HG02884 (cell line): ENCODE results near the gene SPTBN4.
"Not testable (repeated sequence)": the region's sequence is repeated elsewhere in the genome, so short reads cannot be mapped to it uniquely, and the experiment has no call there.

ENCODE experiments used
- ATAC-seq: cut with Tn5 transposase; IDR thresholded peaks from one replicate; pipeline ENCODE4 v1.9.1; 2021; ENCODE audit warnings: mild to moderate bottlenecking, moderate library complexity; ENCODE audit not compliant: unreplicated experiment

Gene SPTBN4

DNA sequence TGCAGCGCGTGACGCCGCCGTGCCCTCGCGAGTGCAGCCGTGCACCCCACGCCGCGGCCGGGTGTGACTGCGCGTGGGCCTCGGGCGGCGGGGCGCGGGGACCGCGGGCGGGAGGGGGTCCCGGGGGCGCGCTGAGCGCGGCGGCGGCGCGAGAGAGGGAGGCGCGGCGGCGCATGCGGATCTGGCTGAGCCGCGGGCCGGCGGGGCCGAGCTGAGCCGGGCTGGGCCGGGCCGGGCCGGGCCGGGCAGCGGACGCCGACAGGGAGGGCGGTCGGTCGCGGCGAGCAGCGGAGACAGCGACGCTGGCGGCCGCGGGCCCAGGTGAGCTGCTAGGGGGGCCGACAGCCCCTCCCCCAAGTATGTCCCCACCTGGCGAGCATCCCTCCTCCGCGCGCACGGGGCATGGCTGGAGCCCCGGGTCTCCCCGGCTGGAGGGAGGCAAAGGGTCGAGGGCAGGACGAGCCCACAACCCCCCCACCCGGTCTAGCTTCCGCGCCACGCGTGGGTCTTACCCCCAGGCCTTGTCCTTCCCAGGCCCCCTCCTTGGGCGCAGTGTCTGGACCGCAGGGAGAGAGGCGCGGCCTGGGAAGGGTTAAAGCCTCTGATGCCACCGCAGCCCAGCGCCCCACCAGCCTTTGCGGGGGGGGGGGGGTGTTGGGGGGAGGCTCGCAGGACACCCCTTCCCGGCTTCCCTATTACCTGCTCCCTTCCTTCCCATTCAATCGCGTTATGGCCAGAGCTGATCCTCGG is at the start of gene SPTBN4:
SPTBN4 (plus strand) TSS at position 17 of the 750 bp plus-strand sequence. CDS start 5,621 bp downstream, outside the sequence.
- ATAC-seq, result no peak

- ATAC-seq, result no peak
These were observed 49.2 kb upstream of the SPTBN4 start for GRCh38 chr19:40417643-40417981.

DNA sequence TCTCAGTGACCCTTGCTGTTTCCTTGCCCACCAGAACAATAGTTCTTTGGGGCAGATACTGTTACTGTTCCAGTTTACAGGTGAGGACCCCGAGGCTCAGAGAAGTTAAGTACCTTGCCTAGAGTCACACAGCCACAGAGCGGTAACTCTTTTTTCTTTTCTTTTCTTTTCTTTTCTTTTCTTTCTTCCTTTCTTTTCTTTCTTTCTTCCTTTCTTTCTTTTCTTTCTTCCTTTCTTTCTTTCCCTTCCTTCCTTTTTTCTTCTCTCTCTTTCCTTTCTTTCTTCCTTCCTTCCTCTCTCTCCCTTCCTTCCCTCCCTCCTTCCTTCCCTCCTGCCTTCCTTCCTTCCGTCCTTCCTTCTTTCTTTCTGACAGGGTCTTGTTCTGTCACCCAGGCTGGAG is 48.8 kb upstream of the SPTBN4 start:
- ATAC-seq, result no peak

- ATAC-seq, result no peak
These were observed 47.7 kb upstream of the SPTBN4 start for GRCh38 chr19:40419066-40419612.

DNA sequence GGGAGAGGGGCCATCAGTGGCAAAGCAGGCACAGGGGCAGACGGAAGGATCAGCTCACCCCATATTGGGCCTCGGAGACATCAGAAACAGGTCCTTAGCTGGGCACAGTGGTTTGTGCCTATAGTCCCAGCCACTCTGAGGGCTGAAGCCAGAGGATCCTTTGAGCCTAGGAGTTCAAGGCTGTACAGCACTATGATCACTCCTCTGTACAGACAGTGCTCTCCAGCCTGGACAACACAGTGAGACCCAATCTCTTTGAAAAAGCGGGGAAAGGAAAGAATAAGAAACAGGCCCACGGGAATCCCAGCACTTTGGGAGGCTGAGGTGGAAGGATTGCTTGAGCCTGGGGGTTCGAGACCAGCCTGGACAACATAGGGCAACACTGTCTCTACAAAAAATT is 47.0 kb upstream of the SPTBN4 start:
- ATAC-seq, result no peak

DNA sequence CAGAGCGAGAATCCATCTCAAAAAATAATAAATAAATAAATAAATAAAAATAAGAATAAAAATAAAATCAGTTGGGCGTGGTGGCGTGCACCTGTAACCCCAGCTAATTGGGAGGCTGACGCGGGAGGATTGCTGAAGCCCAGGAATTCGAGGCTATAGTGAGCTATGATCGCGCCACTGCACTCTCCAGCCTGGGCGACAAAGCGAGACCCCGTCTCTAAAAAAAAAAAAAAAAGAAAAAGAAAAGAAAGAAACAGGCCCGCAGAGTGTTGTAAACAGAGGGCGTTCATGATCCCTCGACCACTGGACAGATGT is 46.4 kb upstream of the SPTBN4 start:
- no peak for ATAC-seq

DNA sequence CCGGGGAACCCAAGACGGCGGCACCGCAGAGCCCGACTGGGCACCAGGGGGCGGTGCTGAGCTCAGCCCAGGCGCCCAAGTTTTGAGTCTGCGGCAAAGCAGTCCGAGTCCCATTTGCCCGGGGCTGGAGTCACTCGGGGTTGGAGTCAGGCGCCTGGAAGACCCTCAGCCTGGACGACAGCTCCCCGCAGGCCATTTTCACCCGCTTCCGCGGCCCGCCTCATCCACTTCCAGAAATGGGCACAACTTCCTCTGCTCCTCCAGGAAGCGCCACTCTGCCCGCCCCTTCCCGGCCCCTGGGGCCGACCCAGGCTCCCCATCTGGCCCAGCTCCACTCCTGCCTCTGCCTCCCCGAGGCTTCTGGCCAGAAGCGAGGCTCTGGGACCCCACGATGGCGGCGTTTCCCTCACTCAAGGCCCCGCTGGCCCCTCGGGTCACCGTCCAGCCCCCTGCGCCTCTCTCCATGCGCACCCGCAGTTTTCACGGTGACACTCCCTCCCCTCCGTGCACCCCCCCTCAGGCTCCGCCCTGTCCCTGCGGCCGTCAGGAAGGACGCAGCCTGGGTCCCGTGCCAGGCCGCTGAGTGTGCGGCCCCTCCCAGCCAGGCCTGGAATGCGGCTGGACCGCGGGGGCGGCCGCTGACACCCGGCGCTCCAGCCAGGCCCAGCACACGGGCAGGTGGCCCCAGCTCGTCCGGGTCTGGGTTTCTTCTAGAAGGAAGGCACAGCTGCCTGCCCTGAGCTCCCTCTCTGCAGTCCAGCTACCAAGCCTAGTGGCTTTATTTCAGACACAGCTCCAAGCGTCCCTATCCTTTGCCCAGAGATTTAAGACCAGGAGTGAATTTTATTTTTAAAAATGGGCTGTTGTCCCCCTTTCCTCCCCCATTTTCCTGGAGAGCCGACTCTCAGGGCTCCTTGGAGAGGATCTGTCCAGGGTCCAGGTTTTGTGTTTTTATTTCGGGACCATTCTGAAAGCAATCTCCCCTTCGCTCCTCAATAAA is 45.7 kb upstream of the SPTBN4 start:
- no peak for ATAC-seq

DNA sequence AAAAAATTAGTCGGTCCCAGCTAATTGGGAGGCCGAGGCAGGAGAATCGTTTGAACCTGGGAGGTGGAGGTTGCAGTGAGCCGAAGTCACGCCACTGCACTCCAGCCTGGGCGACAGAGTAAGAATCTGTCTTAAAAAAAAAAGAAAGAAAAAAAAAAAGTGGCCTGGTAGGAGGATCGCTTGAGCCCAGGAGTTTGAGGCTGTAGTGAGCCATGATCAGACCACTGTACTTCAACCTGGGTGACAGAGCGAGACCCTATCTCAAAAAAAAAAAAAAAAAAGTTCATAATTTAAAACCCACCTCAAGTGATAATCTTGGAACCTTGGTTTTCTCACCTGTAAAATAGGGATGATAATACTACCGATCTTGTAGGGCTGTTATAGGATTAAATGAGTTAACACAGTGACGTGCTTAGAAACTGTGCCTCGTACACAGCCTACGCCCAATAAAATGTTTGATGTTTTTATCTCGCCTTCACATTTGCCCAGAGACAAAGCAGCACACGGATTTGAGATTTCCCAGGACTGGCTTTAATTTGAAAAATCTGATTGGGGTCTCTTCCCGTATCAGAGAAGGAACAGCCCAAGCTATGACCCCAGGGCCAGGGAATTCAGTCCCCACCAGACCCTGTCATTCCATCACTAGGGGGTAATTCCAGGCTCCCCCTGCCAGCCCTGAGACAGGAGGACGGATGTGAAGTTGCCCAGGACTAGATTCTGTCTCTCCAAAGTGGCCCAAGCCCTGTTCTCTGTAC is 44.6 kb upstream of the SPTBN4 start:
- ATAC-seq, result no peak

DNA sequence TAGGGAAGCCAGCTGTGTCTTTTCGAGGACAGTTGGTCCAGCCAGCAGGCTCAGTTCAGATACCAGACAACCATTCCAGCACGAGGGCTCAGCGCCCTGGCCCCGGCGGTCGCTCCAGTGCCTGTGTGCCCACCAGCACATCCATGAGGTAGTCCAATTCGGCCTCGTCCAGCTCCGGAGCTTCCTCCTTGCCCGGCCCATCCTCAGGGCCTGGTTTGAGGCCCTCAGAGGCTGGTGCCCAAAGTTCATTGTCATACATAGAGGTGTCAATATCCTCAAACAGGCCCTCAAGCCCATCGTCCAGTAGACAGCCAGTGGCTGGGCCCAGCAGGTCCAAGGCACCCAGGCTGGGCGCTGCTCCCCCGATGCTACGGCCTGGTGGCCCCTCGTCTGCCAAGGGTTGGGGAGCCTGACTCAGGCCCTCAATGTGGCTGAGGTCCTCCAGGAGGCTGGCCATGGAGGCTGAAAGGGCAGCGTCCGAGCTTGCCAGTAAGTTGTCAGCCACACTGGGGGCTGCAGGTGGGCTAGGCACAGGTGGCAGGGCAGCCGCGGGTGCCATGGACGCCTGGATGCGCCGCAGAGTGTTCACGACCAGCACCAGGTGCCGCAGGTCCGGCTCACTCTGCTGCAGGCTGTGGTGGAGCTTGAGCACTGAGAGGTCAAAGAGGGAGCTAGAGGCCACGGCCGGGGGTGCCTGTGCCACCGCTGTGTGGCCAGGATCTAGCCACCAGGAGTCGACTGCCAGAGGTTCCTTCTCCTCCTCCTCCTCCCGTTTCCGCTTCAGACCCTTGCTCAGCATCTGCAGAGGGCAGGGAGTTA is 43.8 kb upstream of the SPTBN4 start:
- ATAC-seq, result no peak

DNA sequence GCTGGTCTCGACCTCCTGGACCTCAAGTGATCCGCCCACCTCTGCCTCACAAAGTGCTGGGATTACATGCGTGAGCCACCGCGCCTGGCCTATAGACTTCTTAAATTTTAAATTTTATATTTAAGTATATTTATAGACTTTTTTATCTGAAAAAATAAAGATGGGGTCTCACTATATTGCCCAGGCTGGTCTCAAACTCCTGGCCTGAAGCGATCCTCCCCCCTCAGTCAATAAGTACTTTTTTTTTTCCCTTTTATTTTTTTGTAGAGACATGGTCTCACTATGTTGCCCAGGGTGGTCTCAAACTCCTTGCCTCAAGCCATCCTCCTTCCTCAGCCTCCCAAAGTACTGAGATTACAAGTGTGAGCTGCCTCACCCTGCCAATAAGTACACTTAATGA is 42.9 kb upstream of the SPTBN4 start:
- no peak for ATAC-seq

DNA sequence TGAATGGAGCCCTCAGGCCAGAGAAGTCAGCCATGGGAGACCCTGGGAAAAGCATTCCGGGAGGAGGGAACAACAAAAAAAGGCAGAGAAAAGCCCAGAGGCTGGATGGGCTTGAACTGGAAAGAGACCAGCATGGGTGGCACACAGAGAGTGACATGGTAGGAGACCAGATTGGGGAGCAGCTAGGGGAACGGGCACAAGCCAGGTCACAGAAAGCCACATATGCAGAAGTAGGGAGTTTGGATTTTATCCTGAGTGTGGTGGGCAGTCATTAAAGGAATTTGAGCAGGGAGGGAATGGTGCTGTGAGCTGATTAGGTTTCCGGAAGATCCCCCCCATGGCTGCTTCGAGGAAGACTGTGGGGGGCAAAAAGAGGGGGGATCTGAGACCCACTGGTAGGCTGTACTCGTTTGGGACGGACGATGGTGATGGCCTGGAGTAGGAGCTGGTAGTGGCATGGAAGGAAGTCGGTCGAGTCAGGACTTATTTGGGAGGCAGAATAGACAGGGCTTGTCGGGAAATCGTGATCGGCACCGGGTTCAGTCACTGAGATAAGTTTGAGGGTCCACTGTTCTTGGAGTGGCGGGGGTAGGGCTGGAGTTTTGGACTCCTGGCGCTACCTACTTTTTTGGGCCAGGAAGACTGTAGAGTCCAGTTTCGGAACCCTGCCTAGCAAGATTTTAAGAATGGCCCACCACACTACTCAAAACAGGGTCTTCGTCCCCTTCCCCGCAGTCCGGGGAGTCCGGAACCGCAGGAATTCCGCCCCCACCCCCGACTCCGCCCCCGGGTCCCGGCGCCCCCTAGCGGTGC is 42.0 kb upstream of the SPTBN4 start:
- ATAC-seq, result no peak

- peak; percentile 76 for ATAC-seq
These were observed 41.1 kb upstream of the SPTBN4 start, which contains the start of gene SERTAD1 for GRCh38 chr19:40425450-40426287. Gene SERTAD1 (minus strand): TSS chr19:40425992. CDS start chr19:40423546, 2,446 bp downstream.

GRCh38 chr19:40428197-40428596 is 38.6 kb upstream of the SPTBN4 start:
- ATAC-seq, result not testable (repeated sequence)

DNA sequence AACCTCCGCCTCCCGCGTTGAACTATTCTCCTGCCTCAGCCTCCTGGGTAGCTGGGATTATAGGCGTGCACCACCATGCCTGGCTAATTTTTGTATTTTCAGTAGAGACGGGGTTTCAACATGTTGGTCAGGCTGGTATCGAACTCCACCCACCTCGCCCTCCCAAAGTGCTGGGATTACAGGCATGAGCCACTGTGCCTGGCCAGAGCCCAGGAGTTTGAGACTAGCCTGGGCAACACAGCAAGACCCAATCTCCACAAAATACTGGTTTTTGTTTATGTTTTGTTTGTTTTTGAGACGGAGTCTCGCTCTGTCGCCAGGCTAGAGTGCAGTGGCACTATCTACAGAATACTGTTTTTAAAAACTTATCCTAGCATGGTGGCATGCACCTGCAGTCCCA is 36.6 kb upstream of the SPTBN4 start:
- ATAC-seq, result not testable (repeated sequence)

GRCh38 chr19:40431698-40432097 is 35.1 kb upstream of the SPTBN4 start:
- no peak for ATAC-seq

DNA sequence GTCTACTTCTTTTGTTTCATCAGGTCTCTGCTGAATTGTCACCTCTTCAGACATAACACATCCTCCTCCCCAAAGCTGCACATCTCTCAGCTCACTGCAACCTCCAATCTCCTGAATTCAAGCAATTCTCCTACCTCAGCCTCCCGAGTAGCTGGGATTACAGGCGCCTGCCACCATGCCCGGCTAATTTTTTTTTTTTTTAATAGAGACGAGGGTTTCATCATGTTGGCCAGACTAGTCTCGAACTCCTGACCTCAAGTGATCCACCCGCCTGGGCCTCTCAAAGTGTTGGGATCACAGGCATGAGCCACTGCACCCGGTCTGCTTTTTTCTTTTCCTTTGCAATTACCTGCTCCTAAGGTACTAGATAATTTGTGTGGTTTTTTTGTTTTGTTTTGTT is 34.0 kb upstream of the SPTBN4 start:
- not testable (repeated sequence) for ATAC-seq

DNA sequence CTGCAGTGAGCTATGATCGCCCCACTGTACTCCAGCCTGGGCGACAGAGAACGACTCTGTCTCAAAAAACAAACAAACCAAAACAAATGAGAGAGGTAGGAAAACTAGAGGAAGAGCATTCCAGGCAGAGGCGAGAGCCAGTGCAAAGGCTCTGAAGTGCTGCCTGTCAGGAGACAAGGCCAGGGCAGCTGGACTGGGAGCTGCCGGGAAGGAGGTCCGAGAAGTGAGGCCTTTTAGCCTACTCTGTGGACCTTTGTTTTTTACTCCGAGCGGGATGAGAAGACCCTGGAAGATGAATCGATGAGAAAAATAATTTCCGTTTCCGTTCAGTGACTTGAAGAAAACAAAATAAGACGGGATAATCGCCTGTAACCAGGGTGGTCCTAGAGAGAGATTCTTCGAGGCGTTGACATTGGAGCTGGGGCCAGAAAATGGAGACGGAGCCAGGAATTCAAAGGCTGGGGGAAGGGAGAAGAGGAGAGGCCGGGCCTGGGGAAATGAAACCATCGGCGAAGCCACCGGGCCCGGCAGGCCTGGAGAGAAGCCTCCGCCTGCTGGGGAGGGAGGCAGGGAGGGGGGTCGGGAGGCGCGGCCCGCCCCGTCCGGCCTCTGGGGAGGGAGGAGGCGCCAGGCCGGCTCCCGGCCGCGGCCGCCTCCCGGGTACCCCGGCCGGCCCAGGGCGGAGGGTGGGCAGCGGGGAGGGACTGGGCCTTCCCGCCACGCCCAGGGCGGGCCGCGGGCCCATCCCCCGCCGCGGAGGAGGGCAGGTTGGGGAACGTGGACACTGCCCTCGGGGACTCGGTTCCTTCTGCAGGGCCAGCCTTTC is 33.2 kb upstream of the SPTBN4 start:
- no peak for ATAC-seq

DNA sequence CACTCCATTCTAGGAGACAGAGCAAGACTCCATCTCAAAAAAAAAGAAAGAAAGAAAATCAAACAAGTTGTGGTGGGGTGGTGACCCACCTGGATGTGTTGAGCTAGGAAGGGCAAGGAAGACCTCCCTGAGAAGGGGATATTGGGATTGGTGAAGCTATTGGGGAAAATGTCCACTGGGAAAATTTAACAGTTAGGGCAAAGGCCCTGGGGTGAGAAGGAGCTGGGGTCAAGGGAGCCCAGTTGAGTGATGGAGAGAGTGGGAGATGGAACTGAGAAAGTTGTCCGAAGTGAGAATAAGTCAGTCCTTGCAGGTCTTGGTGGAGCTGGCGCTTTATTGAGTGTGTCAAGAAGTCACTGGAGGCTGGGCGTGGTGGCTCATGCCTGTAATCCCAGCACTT is 28.5 kb upstream of the SPTBN4 start:
- ATAC-seq, result no peak
